Osteoblast (primary cell): ENCODE results near the gene ATAD5. TPM values are rescaled to one million over a fixed set of nuclear protein-coding genes. Genes with fewer than 3 reads are reported as not detected.
A peak's percentile ranks its signal among the peaks of the same experiment; 100 is the strongest.

ENCODE experiments used
- DNase-seq: peaks from one replicate; pipeline ENCODE4 v3.0.0; 2011; ENCODE audit warnings: low spot score, mixed read lengths; ENCODE audit not compliant: insufficient read length; ENCODE audit errors: missing footprints
- H2AFZ ChIP-seq: 2 replicates; pipeline ENCODE4 v1.6.0; 2011; ENCODE audit warnings: mild to moderate bottlenecking, low read length
- H3K27ac ChIP-seq: 2 replicates; pipeline ENCODE4 v1.5.1; 2011; ENCODE audit warnings: mild to moderate bottlenecking, low read depth, low read length, moderate library complexity
- H3K27me3 ChIP-seq: 2 replicates; pipeline ENCODE4 v1.6.0; 2012; ENCODE audit warnings: mild to moderate bottlenecking, control low read depth, inconsistent platforms, low read length, moderate library complexity; ENCODE audit not compliant: insufficient read depth
- H3K36me3 ChIP-seq: 2 replicates; pipeline ENCODE4 v1.5.1; 2011; ENCODE audit warnings: mild to moderate bottlenecking, low read length, control low read depth, moderate library complexity; ENCODE audit not compliant: insufficient read depth
- H3K4me1 ChIP-seq: 2 replicates; pipeline ENCODE4 v1.5.1; 2011; ENCODE audit warnings: mild to moderate bottlenecking, low read length, control low read depth, moderate library complexity; ENCODE audit not compliant: insufficient read depth
- H3K4me2 ChIP-seq: 2 replicates; pipeline ENCODE4 v1.6.0; 2011; ENCODE audit warnings: mild to moderate bottlenecking, low read length; ENCODE audit not compliant: insufficient read depth
- H3K4me3 ChIP-seq: fragments of 200-600 bp; sonication (generic); 3 replicates; pipeline ENCODE4 v1.5.1; 2012; ENCODE audit warnings: mild to moderate bottlenecking, low read length, inconsistent platforms; ENCODE audit not compliant: insufficient read depth
- H3K79me2 ChIP-seq: 2 replicates; pipeline ENCODE4 v1.6.0; 2012; ENCODE audit warnings: mild to moderate bottlenecking, low read length, control low read depth, inconsistent platforms; ENCODE audit not compliant: insufficient read depth
- H3K9me3 ChIP-seq: 2 replicates; pipeline ENCODE4 v1.5.1; 2011; ENCODE audit warnings: low read depth, low read length, control low read depth
- H4K20me1 ChIP-seq: 2 replicates; pipeline ENCODE4 v1.6.0; 2012; ENCODE audit warnings: mild to moderate bottlenecking, low read length, control low read depth; ENCODE audit not compliant: insufficient read depth
- CTCF ChIP-seq: IDR thresholded peaks from 2 replicates; pipeline ENCODE4 v1.5.1; 2011; ENCODE audit warnings: mild to moderate bottlenecking, low read depth, low read length, moderate library complexity; ENCODE audit errors: extremely low read depth
- total RNA-seq: library from RNA; depleted of rRNA; stranded (reverse); fragments of >200 nt; gene quantifications from 2 replicates; pipeline ENCODE4 v1.2.3, GENCODE V29; 2012

The ATAD5 gene
- total RNA-seq, 1 donor: 1.8 TPM

DNA sequence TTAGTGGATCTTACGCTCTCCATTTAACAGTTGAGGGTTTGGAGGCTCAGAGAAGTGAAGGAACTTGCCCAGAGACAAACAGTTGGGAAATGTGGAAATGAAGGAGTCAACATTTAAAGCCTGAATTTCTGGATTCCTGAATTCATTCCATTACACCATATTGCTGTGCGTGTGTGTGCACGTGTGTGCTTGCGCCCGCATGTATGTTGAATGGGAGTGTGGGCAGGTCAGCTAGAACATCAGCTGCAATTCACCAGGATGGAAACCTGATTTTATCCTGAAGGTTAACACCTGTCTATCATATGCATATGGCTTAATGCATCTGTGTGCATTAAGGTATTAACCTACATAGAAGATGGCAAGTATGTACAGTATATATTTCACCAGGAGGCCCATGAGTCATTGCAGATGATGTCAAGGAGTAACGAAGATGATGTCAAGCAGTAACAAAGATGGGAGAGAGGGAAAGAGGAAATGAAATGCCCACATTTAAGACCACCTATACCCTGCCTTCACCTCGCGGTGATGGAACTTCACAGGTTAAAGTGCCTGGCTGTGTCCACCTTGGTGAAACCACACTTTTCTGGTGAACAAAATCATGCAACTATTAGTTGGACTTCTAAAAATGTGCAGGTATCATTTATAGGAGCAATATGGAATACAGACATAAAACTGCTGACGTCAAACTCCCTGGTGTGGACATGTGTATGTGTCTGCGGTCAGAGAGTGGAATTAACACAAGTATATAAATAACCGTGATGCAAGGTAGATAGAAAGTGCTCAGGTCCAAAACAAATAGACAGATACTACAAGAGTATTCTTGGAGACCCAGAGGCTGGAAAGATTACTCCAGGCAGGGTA lies 89.1 kb downstream of the ATAD5 start:
- no peak for TF ChIP-seq CTCF
- Histone ChIP-seq H2AFZ (peak overlapping the region; percentile 39), H3K4me1 (peaks cover 3% of the 10 kb centered on the region), H3K27me3 (peaks cover 48% of the 10 kb centered on the region), H3K27ac (no peak overlapping the region), H4K20me1 (no peaks in the 10 kb centered on the region), H3K4me2 (peak overlapping the region; percentile 72), H3K79me2 (no peaks in the 10 kb centered on the region), H3K36me3 (no peaks in the 10 kb centered on the region), H3K9me3 (no peaks in the 10 kb centered on the region), H3K4me3 (no peak overlapping the region)
- peak; percentile 8 for DNase-seq

- Histone ChIP-seq H3K27me3 (peaks cover 48% of the 10 kb centered on the region), H3K9me3 (no peaks in the 10 kb centered on the region), H3K4me1 (peaks cover 3% of the 10 kb centered on the region), H3K4me3 (peak within 1 kb of the TSS; percentile 62), H3K79me2 (no peaks in the 10 kb centered on the region), H4K20me1 (no peaks in the 10 kb centered on the region), H2AFZ (peak within 1 kb of the TSS; percentile 51), H3K27ac (no peak within 1 kb of the TSS), H3K4me2 (peak within 1 kb of the TSS; percentile 72), H3K36me3 (no peaks in the 10 kb centered on the region)
- TF ChIP-seq CTCF: no peak
- peak; percentile 73 for DNase-seq
Measured at GRCh38 chr17:30921544-30922196, 89.9 kb downstream of the ATAD5 start, which contains the start of gene ADAP2. TSS of gene ADAP2 (plus strand) at chr17:30921945. CDS start at chr17:30922015, 70 bp downstream.

DNA sequence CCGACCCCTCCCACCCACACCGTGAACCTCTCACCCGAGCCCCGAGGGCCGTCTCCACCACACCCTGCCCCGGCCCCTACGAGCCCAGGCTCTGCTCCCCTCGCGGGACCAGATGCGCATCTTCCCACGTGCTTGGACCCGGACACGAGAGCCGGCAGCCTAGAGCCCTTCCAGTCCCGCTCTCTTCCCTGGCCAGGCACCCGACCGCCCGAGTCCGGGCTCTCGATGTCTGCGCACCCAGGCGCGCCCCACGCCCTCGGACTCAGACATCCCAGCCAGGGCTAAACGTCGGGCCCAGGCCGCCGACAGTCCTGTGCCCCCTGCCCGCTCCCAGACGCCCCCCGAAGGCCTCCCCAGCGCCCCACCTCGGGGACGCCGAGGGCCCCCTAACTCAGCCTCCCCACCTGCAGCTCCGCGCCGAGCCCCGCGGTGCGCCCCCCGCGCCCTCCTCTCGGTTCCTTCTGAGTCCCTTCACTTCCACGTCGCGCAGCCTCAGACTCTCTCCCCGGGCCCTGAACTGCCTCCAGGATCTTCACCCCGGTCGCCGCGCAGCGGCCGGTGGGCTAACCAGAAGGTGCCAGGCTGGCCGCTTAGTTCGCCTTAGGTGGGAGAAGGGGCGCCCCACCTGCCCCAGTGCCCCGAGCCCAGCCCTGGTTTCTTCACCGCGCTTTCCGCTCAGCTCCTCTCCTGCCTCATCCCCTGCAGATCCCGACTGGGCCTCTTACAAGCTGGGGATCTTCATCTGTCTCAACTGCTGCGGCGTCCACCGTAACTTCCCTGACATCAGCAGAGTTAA lies 90.7 kb downstream of the ATAD5 start:
- no peak for TF ChIP-seq CTCF
- no peak overlapping the region for H3K27ac ChIP-seq
- no peaks in the 10 kb centered on the region for H4K20me1 ChIP-seq
- H3K9me3 ChIP-seq: no peaks in the 10 kb centered on the region
- peak; percentile 85 for DNase-seq
- H3K79me2 ChIP-seq: no peaks in the 10 kb centered on the region
- peak overlapping the region; percentile 62 for H3K4me3 ChIP-seq
- H3K4me1 ChIP-seq: peaks cover 3% of the 10 kb centered on the region
- peaks cover 48% of the 10 kb centered on the region for H3K27me3 ChIP-seq
- peak overlapping the region; percentile 72 for H3K4me2 ChIP-seq
- H2AFZ ChIP-seq: peak overlapping the region; percentile 51
- no peaks in the 10 kb centered on the region for H3K36me3 ChIP-seq
